ENCODE results near the gene CAPNS1. TPM values are rescaled to one million over a fixed set of nuclear protein-coding genes. Genes with fewer than 3 reads are reported as not detected.

Gene CAPNS1
- total RNA-seq, 4 donors from 2014 or later, result 94.8 to 252 (median 165) TPM

DNA sequence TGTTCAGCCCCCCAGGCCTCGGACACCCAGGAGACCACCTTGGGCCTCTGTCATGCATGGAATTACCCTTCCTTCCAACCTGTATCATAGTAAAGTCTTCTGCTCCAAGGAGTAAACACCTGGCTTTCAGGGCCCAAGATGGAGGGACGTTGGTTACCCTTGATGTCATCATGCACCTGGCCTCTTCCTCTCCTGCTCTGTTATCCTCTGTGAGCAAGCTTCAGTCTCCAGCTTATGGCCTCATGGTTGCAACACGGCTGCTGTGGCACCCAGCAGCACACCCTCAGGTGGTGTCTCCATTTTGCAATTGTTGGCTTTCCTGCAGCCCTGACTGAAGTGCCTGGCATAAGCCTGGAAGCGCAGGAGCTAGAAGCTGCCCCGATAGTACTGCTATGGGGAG lies 32.9 kb upstream of the CAPNS1 start:
- Histone ChIP-seq H3K4me3 (no peak overlapping the region), H3K27ac (no peak overlapping the region), H3K4me1 (peaks cover 2 to 19% of the 10 kb centered on the region in 2 donors), H3K27me3 (no peaks in the 10 kb centered on the region), H3K9me3 (no peaks in the 10 kb centered on the region), H3K36me3 (peaks cover 0 to 16% of the 10 kb centered on the region in 2 donors)
- TF ChIP-seq, protein P1, sequence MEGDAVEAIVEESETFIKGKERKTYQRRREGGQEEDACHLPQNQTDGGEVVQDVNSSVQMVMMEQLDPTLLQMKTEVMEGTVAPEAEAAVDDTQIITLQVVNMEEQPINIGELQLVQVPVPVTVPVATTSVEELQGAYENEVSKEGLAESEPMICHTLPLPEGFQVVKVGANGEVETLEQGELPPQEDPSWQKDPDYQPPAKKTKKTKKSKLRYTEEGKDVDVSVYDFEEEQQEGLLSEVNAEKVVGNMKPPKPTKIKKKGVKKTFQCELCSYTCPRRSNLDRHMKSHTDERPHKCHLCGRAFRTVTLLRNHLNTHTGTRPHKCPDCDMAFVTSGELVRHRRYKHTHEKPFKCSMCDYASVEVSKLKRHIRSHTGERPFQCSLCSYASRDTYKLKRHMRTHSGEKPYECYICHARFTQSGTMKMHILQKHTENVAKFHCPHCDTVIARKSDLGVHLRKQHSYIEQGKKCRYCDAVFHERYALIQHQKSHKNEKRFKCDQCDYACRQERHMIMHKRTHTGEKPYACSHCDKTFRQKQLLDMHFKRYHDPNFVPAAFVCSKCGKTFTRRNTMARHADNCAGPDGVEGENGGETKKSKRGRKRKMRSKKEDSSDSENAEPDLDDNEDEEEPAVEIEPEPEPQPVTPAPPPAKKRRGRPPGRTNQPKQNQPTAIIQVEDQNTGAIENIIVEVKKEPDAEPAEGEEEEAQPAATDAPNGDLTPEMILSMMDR (IDR thresholded peaks at IDR 0.05 in 4 of 5, conservative IDR thresholded peaks at IDR 0.05 in 1 of 5), result no peak
- TF ChIP-seq POLR2A (IDR thresholded peaks at IDR 0.05), result no peak
- intact Hi-C loops (cut with DNase I; ENCODE audit: low total_unique reads), result no loop called here
- no peak for DNase-seq
- no peak for ATAC-seq
- in situ Hi-C loops (cut with MboI; ENCODE audit: low sequenced_read_pairs in 4 of 4), result no loop called here

GRCh38 chr19:36108684-36109083 lies 31.2 kb upstream of the CAPNS1 start:
- in situ Hi-C loops (cut with MboI; ENCODE audit: low sequenced_read_pairs in 4 of 4), result no loop called here
- H3K4me1 ChIP-seq, result peaks cover 3 to 17% of the 10 kb centered on the region in 2 donors
- no peaks in the 10 kb centered on the region for H3K9me3 ChIP-seq
- H3K27me3 ChIP-seq, result no peaks in the 10 kb centered on the region
- H3K36me3 ChIP-seq, result peaks cover 0 to 30% of the 10 kb centered on the region in 2 donors
- no peak for TF ChIP-seq POLR2A (IDR thresholded peaks at IDR 0.05)
- H3K27ac ChIP-seq, result no peak overlapping the region
- no peak for DNase-seq
- intact Hi-C loops (cut with DNase I; ENCODE audit: low total_unique reads), result no loop called here
- no peak overlapping the region for H3K4me3 ChIP-seq
- ATAC-seq, result no peak

GRCh38 chr19:36110487-36111199 lies 29.2 kb upstream of the CAPNS1 start, which contains the start of gene OVOL3:
OVOL3 (plus strand) TSS chr19:36111143; CDS start chr19:36111203, 60 bp downstream.
- intact Hi-C loops (cut with DNase I; ENCODE audit: low total_unique reads), result loop anchor here (10.0 kb wide), 1 partner anchor 366 kb away; the partner anchor contains the start of genes IGFLR1, LIN37, PSENEN and U2AF1L4

GRCh38 chr19:36111200-36111539 lies 28.7 kb upstream of the CAPNS1 start:
- intact Hi-C loops (cut with DNase I; ENCODE audit: low total_unique reads), result loop anchor here (10.0 kb wide), 1 partner anchor 366 kb away; the partner anchor contains the start of genes IGFLR1, LIN37, PSENEN and U2AF1L4
- H3K36me3 ChIP-seq, result peaks cover 0 to 30% of the 10 kb centered on the region in 2 donors
- no peak for TF ChIP-seq POLR2A (IDR thresholded peaks at IDR 0.05)
- TF ChIP-seq, protein P1 (IDR thresholded peaks at IDR 0.05 in 4 of 5, conservative IDR thresholded peaks at IDR 0.05 in 1 of 5), result no peak
- no peak for ATAC-seq
- no peaks in the 10 kb centered on the region for H3K9me3 ChIP-seq
- in situ Hi-C loops (cut with MboI; ENCODE audit: low sequenced_read_pairs in 4 of 4), result no loop called here
- H3K4me1 ChIP-seq, result peaks cover 12 to 16% of the 10 kb centered on the region in 2 donors
- no peak overlapping the region for H3K27ac ChIP-seq
- H3K27me3 ChIP-seq, result no peaks in the 10 kb centered on the region
- no peak overlapping the region for H3K4me3 ChIP-seq
- DNase-seq, result no peak

More at GRCh38 chr19:36110487-36111199, 29.2 kb upstream of the CAPNS1 start, which contains the start of gene OVOL3:
- Histone ChIP-seq H3K4me3 (no peak within 1 kb of the TSS), H3K27ac (no peak within 1 kb of the TSS), H3K9me3 (no peaks in the 10 kb centered on the region), H3K27me3 (no peaks in the 10 kb centered on the region), H3K4me1 (peaks cover 10 to 13% of the 10 kb centered on the region in 2 donors), H3K36me3 (peaks cover 0 to 30% of the 10 kb centered on the region in 2 donors)
- in situ Hi-C loops (cut with MboI; ENCODE audit: low sequenced_read_pairs in 4 of 4), result no loop called here
- no peak for DNase-seq
- no peak for TF ChIP-seq POLR2A (IDR thresholded peaks at IDR 0.05)
- TF ChIP-seq, protein P1 (IDR thresholded peaks at IDR 0.05 in 4 of 5, conservative IDR thresholded peaks at IDR 0.05 in 1 of 5), result no peak
- no peak for ATAC-seq

- Histone ChIP-seq H3K36me3 (peaks cover 0 to 41% of the 10 kb centered on the region in 2 donors), H3K9me3 (no peaks in the 10 kb centered on the region), H3K4me3 (no peak overlapping the region), H3K4me1 (peaks cover 17 to 18% of the 10 kb centered on the region in 2 donors), H3K27me3 (no peaks in the 10 kb centered on the region), H3K27ac (no peak overlapping the region)
- in situ Hi-C loops (cut with MboI; ENCODE audit: low sequenced_read_pairs in 4 of 4), result no loop called here
- intact Hi-C loops (cut with DNase I; ENCODE audit: low total_unique reads), result loop anchor here (10.0 kb wide), 1 partner anchor 368 kb away; the partner anchor contains the start of genes IGFLR1, LIN37, PSENEN and U2AF1L4
- ATAC-seq, result no peak
- DNase-seq, result no peak
- TF ChIP-seq POLR2A (IDR thresholded peaks at IDR 0.05), result no peak
- TF ChIP-seq, protein P1 (IDR thresholded peaks at IDR 0.05 in 4 of 5, conservative IDR thresholded peaks at IDR 0.05 in 1 of 5), result no peak
Measured at GRCh38 chr19:36112678-36113077, 27.2 kb upstream of the CAPNS1 start.

All from gastrocnemius medialis (tissue), 4 donors.